ENCODE results near the gene KRT23. TPM values are rescaled to one million over a fixed set of nuclear protein-coding genes. Genes with fewer than 3 reads are reported as not detected.

The KRT23 gene
- total and polyA plus RNA-seq, 2 of the 13 experiments (the other 11 are each of a cell fraction or from before 2014, with no cell fraction given) = 24.7 to 51.1 TPM

DNA sequence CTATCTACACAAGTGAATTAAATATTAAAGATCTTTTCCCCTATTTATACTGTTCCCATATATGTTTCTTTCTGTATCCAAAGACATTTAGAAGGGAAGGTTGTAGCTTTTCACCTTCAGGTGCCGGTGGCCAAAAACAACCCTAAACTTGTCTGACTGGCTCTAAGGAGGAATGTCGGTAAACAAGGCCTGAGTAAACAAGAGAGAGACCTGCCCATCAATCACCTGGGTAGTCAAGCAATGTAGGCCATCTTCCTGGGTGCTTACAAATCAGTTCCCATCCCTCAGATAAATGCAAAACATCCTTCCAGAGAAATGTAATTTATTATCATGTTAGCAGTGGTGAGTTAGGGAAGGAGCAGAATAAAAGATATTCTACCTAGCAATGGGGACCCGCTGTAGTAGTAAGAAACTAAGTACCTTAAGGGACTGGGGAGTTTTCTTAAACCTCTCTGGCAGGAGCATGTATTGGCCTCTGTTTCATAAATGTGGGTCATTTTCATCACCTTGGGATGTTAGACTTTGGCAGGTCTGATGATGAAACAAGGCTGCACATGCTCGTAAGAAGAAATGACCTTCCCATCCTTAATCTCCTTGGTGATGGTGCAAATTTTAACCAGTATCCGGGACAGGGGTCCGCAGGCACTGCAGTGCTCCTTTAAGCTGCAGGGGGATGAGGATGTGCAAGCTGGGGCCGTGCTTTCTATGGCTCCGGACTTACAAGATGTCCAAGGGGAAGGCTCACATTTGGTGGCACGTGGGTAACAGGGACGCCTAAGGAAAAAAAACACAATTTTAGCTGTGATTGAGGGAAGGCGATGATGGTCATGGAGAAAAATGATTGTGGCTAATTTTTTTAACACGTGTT is 20.9 kb upstream of the KRT23 start (continued):
- TF ChIP-seq TFAP4 (IDR thresholded peaks at IDR 0.05; ENCODE audit: borderline replicate concordance, low read depth) (peak; percentile 91), HOMEZ (CRISPR knock-in tag; IDR thresholded peaks at IDR 0.05; ENCODE audit: low read depth) (peak; percentile 90), DMAP1 (CRISPR knock-in tag; IDR thresholded peaks at IDR 0.05) (0 out of 2 replicates have a peak, but pooled peaks have one; percentile 41), SAP130 (CRISPR knock-in tag; IDR thresholded peaks at IDR 0.05; ENCODE audit: low read depth) (peak; percentile 85), HMG20B (CRISPR knock-in tag; conservative IDR thresholded peaks at IDR 0.05) (peak; percentile 90), ZNF781 (CRISPR knock-in tag; IDR thresholded peaks at IDR 0.05; ENCODE audit: borderline replicate concordance, not compliant biosample characterization) (peak; percentile 49), NONO (IDR thresholded peaks at IDR 0.05) (no peak), NONO (CRISPR knock-in tag; conservative IDR thresholded peaks at IDR 0.05) (no peak), SYNCRIP (IDR thresholded peaks at IDR 0.05; ENCODE audit: insufficient read depth, low read depth, low read length) (no peak), MAFG (CRISPR knock-in tag; IDR thresholded peaks at IDR 0.05) (no peak), RCOR2 (CRISPR knock-in tag; IDR thresholded peaks at IDR 0.05) (peak; percentile 94; the same call in 1 of the 2 replicates), ZNF44 (CRISPR knock-in tag; IDR thresholded peaks at IDR 0.05) (no peak), ISL2 (CRISPR knock-in tag; IDR thresholded peaks at IDR 0.05) (peak; percentile 92), ZNF879 (CRISPR knock-in tag; IDR thresholded peaks at IDR 0.05) (no peak), ZNF264 (CRISPR knock-in tag; IDR thresholded peaks at IDR 0.05) (0 out of 2 replicates have a peak, but pooled peaks have one; percentile 51), CEBPG (CRISPR knock-in tag; IDR thresholded peaks at IDR 0.05) (peak; percentile 61), MTF2 (CRISPR knock-in tag; IDR thresholded peaks at IDR 0.05; ENCODE audit: borderline replicate concordance) (no peak), ZNF354B (CRISPR knock-in tag; IDR thresholded peaks at IDR 0.05) (0 out of 2 replicates have a peak, but pooled peaks have one; percentile 64), ZNF747 (CRISPR knock-in tag; IDR thresholded peaks at IDR 0.05; ENCODE audit: borderline replicate concordance) (no peak)
- TF ChIP-seq, protein P1, sequence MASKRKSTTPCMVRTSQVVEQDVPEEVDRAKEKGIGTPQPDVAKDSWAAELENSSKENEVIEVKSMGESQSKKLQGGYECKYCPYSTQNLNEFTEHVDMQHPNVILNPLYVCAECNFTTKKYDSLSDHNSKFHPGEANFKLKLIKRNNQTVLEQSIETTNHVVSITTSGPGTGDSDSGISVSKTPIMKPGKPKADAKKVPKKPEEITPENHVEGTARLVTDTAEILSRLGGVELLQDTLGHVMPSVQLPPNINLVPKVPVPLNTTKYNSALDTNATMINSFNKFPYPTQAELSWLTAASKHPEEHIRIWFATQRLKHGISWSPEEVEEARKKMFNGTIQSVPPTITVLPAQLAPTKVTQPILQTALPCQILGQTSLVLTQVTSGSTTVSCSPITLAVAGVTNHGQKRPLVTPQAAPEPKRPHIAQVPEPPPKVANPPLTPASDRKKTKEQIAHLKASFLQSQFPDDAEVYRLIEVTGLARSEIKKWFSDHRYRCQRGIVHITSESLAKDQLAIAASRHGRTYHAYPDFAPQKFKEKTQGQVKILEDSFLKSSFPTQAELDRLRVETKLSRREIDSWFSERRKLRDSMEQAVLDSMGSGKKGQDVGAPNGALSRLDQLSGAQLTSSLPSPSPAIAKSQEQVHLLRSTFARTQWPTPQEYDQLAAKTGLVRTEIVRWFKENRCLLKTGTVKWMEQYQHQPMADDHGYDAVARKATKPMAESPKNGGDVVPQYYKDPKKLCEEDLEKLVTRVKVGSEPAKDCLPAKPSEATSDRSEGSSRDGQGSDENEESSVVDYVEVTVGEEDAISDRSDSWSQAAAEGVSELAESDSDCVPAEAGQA (IDR thresholded peaks at IDR 0.05; ENCODE audit: low read depth) = no peak
- TF ChIP-seq, protein P1 (CRISPR knock-in tag; IDR thresholded peaks at IDR 0.05; ENCODE audit: borderline replicate concordance) = peak; percentile 61; the same call in 1 of the 2 replicates
- TF ChIP-seq, protein P2, sequence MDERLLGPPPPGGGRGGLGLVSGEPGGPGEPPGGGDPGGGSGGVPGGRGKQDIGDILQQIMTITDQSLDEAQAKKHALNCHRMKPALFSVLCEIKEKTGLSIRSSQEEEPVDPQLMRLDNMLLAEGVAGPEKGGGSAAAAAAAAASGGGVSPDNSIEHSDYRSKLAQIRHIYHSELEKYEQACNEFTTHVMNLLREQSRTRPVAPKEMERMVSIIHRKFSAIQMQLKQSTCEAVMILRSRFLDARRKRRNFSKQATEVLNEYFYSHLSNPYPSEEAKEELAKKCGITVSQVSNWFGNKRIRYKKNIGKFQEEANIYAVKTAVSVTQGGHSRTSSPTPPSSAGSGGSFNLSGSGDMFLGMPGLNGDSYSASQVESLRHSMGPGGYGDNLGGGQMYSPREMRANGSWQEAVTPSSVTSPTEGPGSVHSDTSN (CRISPR knock-in tag; IDR thresholded peaks at IDR 0.05) = peak; percentile 91
